H1 (cell line): Measurements from ENCODE around the gene IL17D. TPM values are rescaled to one million over a fixed set of nuclear protein-coding genes. Genes with fewer than 3 reads are reported as not detected.

ENCODE experiments used
- CTCF ChIA-PET: fragments of 300-600 bp; sonication (Branson Sonifier 250); formaldehyde crosslinking; loops from one replicate; lab custom pipeline; 2021; ENCODE audit not compliant: partially characterized antibody; lab: Charles Lee
- POLR2A ChIA-PET: fragments of 300-600 bp; sonication (Branson Sonifier 250); formaldehyde crosslinking; loops from one replicate; lab custom pipeline; 2021; ENCODE audit warnings: inconsistent platforms; ENCODE audit not compliant: partially characterized antibody; lab: Charles Lee
- DNase-seq, 2 experiments: peaks; one replicate each; pipeline versions ENCODE4 v3.0.0 to v3.0.0-alpha.2; 2010 to 2022; ENCODE audit warnings: low spot score in 2 of 2, low read depth in 1 of 2, mixed read lengths in 1 of 2
- FAIRE-seq: peaks from 2 replicates; lab custom pipeline; 2011; peaks lifted over from hg19 to GRCh38; lab: Jason Lieb, UNC
- H2AFZ ChIP-seq: 2 replicates; pipeline ENCODE4 v1.8.1; 2012; ENCODE audit warnings: low read length, inconsistent platforms
- H2AK5ac ChIP-seq: 2 replicates; pipeline ENCODE4 v1.6.1; 2013; ENCODE audit warnings: low read depth, low read length
- H2BK120ac ChIP-seq: replicated peaks from 2 replicates; pipeline ENCODE3; 2013; ENCODE audit warnings: low read depth, low read length, inconsistent platforms
- H2BK12ac ChIP-seq: 2 replicates; pipeline ENCODE4 v1.6.1; 2013; ENCODE audit warnings: low read depth, low read length
- H2BK15ac ChIP-seq: 2 replicates; pipeline ENCODE4 v1.6.1; 2013; ENCODE audit warnings: low read length
- H2BK20ac ChIP-seq: 2 replicates; pipeline ENCODE4 v1.6.1; 2013; ENCODE audit warnings: low read length
- H2BK5ac ChIP-seq: 2 replicates; pipeline ENCODE4 v1.6.1; 2013; ENCODE audit warnings: low read depth, low read length
- H3K14ac ChIP-seq: 2 replicates; pipeline ENCODE4 v1.6.1; 2013; ENCODE audit warnings: inconsistent platforms; ENCODE audit not compliant: insufficient read length
- H3K18ac ChIP-seq: 2 replicates; pipeline ENCODE4 v1.6.1; 2013; ENCODE audit warnings: low read length; ENCODE audit errors: extremely low read depth
- H3K23ac ChIP-seq: 2 replicates; pipeline ENCODE4 v1.6.1; 2013; ENCODE audit warnings: inconsistent platforms; ENCODE audit not compliant: insufficient read length
- H3K23me2 ChIP-seq: 2 replicates; pipeline ENCODE4 v1.6.1; 2013; ENCODE audit warnings: low read depth, low read length
- H3K27ac ChIP-seq: 2 replicates; pipeline ENCODE4 v1.6.1; 2011; ENCODE audit warnings: low read depth, low read length, inconsistent platforms
- H3K27me3 ChIP-seq, 4 experiments: replicated peaks in 1 of 4; 1 replicate in 1 of 4; 2 replicates in 3 of 4; pipeline versions ENCODE4 v1.6.1 to v1.8.1; 2011 to 2013; ENCODE audit warnings: low read length in 3 of 4, mild to moderate bottlenecking in 3 of 4, inconsistent platforms in 2 of 4, mixed read lengths in 2 of 4, moderate library complexity in 1 of 4; ENCODE audit not compliant: control insufficient read depth in 3 of 4, insufficient read depth in 3 of 4; ENCODE audit errors: extremely low read depth in 1 of 4
- H3K36me3 ChIP-seq, 4 experiments: 2 replicates each; pipeline versions ENCODE4 v1.6.1 to v1.8.1; 2011 to 2013; ENCODE audit warnings: mild to moderate bottlenecking in 4 of 4, low read length in 3 of 4, moderate library complexity in 2 of 4, control low read depth in 1 of 4, inconsistent platforms in 1 of 4; ENCODE audit not compliant: insufficient read depth in 4 of 4, control insufficient read depth in 2 of 4
- H3K4ac ChIP-seq: replicated peaks from 2 replicates; pipeline ENCODE3; 2013; ENCODE audit warnings: low read length, low read depth, mixed read lengths, inconsistent platforms; ENCODE audit not compliant: insufficient read length
- H3K4me1 ChIP-seq, 4 experiments: replicated peaks in 1 of 4; 1 replicate in 1 of 4; 2 replicates in 3 of 4; pipeline versions ENCODE4 v1.6.1 to v1.8.1; 2011 to 2013; ENCODE audit warnings: low read length in 3 of 4, inconsistent platforms in 2 of 4, mixed read lengths in 1 of 4; ENCODE audit not compliant: insufficient read depth in 4 of 4, control insufficient read depth in 3 of 4
- H3K4me2 ChIP-seq, 2 experiments: 2 replicates each; pipeline versions ENCODE4 v1.6.1 to v1.8.1; 2011 to 2013; ENCODE audit warnings: low read depth in 2 of 2, low read length in 2 of 2, control low read depth in 1 of 2, inconsistent platforms in 1 of 2, mild to moderate bottlenecking in 1 of 2; ENCODE audit not compliant: insufficient read depth in 1 of 2
- H3K4me3 ChIP-seq, 4 experiments: fragments of 200-600, 300-600 bp in 1 of 4; sonication (generic), shearing (Covaris generic), sonication (Bioruptor Twin) in 1 of 4; 2 replicates each; pipeline versions ENCODE4 v1.5.1 to v1.8.1; 2011 to 2016; ENCODE audit warnings: low read length in 4 of 4, low read depth in 3 of 4, control low read depth in 2 of 4, inconsistent platforms in 2 of 4, mild to moderate bottlenecking in 2 of 4, mixed read lengths in 1 of 4, moderate library complexity in 1 of 4; ENCODE audit not compliant: insufficient read depth in 2 of 4; ENCODE audit errors: extremely low read depth in 1 of 4
- H3K56ac ChIP-seq: replicated peaks from 2 replicates; pipeline ENCODE3; 2013; ENCODE audit warnings: low read depth, mild to moderate bottlenecking, mixed read lengths, low read length, inconsistent platforms; ENCODE audit not compliant: insufficient read length
- H3K79me1 ChIP-seq: 2 replicates; pipeline ENCODE4 v1.6.1; 2013; ENCODE audit warnings: low read depth, low read length, control low read depth
- H3K79me2 ChIP-seq, 2 experiments: 2 replicates each; pipeline versions ENCODE4 v1.6.1 to v1.8.1; 2012 to 2013; ENCODE audit warnings: low read length in 2 of 2, mild to moderate bottlenecking in 2 of 2, inconsistent platforms in 1 of 2; ENCODE audit not compliant: insufficient read depth in 2 of 2, control insufficient read depth in 1 of 2
- H3K9ac ChIP-seq, 4 experiments: replicated peaks in 1 of 4; 1 replicate in 1 of 4; 2 replicates in 3 of 4; pipeline versions ENCODE4 v1.6.1 to v1.8.1; 2011 to 2013; ENCODE audit warnings: low read depth in 3 of 4, low read length in 3 of 4, control low read depth in 2 of 4, mild to moderate bottlenecking in 2 of 4, moderate library complexity in 2 of 4, inconsistent platforms in 1 of 4; ENCODE audit errors: extremely low read depth in 1 of 4
- H3K9me3 ChIP-seq, 2 experiments: 2 replicates each; pipeline versions ENCODE4 v1.6.1 to v1.8.1; 2012 to 2013; ENCODE audit warnings: mild to moderate bottlenecking in 2 of 2, moderate library complexity in 2 of 2, control low read depth in 1 of 2, inconsistent platforms in 1 of 2, low read depth in 1 of 2, low read length in 1 of 2, mixed read lengths in 1 of 2; ENCODE audit not compliant: insufficient read depth in 2 of 2
- H4K20me1 ChIP-seq, 2 experiments: replicated peaks in 1 of 2; 2 replicates each; pipeline versions ENCODE3 to v1.8.1; 2011 to 2013; ENCODE audit warnings: inconsistent platforms in 2 of 2, low read length in 2 of 2, mild to moderate bottlenecking in 1 of 2; ENCODE audit not compliant: insufficient read depth in 2 of 2, control insufficient read depth in 1 of 2
- H4K5ac ChIP-seq: 2 replicates; pipeline ENCODE4 v1.6.1; 2013; ENCODE audit warnings: low read length, low read depth, mixed read lengths, inconsistent platforms; ENCODE audit not compliant: insufficient read length
- H4K8ac ChIP-seq: 2 replicates; pipeline ENCODE4 v1.8.0; 2013; ENCODE audit warnings: mild to moderate bottlenecking, moderate library complexity, low read length, inconsistent platforms; ENCODE audit not compliant: insufficient read depth; ENCODE audit errors: extremely low read depth
- H4K91ac ChIP-seq: replicated peaks from 2 replicates; pipeline ENCODE3; 2013; ENCODE audit warnings: low read length, mixed read lengths, inconsistent platforms; ENCODE audit not compliant: insufficient read length
- ASH2L ChIP-seq: fragments of 200-600, 300-600 bp; sonication (generic); IDR thresholded peaks from one replicate; pipeline ENCODE4 v1.7.1; 2017; ENCODE audit warnings: low read length
- BCL11A ChIP-seq, 2 experiments: IDR thresholded peaks; one replicate each; pipeline ENCODE4 v1.6.1; 2011; ENCODE audit warnings: low read depth in 2 of 2, low read length in 2 of 2, mild to moderate bottlenecking in 2 of 2
- TCF12 ChIP-seq: IDR thresholded peaks from 2 replicates; pipeline ENCODE4 v1.6.1; 2011; ENCODE audit warnings: low read depth, mild to moderate bottlenecking, low read length
- WGBS, 2 experiments: shearing (Covaris generic) in 1 of 2; methylation state at CpG; one replicate each; pipeline versions ENCODE4 v1.1.6 to v1.1.7; 2013 to 2015; ENCODE audit warnings: low lambda C conversion rate in 2 of 2, mixed read lengths in 2 of 2, inconsistent platforms in 1 of 2, low coverage in 1 of 2, missing lambda C conversion rate in 1 of 2; ENCODE audit not compliant: insufficient replicate concordance in 2 of 2, insufficient coverage in 1 of 2, insufficient read length in 1 of 2; ENCODE audit errors: extremely low coverage in 1 of 2, missing lambda C conversion rate in 1 of 2; 5-methylcytosine and 5-hydroxymethylcytosine counted together
- polyA plus RNA-seq, 7 experiments: library from polyadenylated mRNA; depleted of rRNA in 3 of 7; stranded (reverse) in 5 of 7; unstranded in 2 of 7; fragments of >200 nt in 5 of 7; fragments of 200-250 nt in 2 of 7; gene quantifications; 1 replicate in 5 of 7; 2 replicates in 1 of 7; 4 replicates in 1 of 7; pipeline versions ENCODE4 v1.2.1 to v1.2.3, GENCODE V29; 2011 to 2013; ENCODE audit warnings: missing spikeins in 2 of 7, mixed read lengths in 2 of 7
- total RNA-seq: library from RNA; stranded (reverse); fragmentation: NEBNext Ultra II Directional; extraction: Animal tissue kit (Norgen Biotek cat#: 25700); gene quantifications from 2 replicates; pipeline ENCODE4 v1.2.1, GENCODE V29; 2021

IL17D gene
- total and polyA plus RNA-seq, 2 of the 8 experiments (the other 6 are each of a cell fraction or from before 2014, with no cell fraction given): 0.56 to 0.59 TPM

DNA sequence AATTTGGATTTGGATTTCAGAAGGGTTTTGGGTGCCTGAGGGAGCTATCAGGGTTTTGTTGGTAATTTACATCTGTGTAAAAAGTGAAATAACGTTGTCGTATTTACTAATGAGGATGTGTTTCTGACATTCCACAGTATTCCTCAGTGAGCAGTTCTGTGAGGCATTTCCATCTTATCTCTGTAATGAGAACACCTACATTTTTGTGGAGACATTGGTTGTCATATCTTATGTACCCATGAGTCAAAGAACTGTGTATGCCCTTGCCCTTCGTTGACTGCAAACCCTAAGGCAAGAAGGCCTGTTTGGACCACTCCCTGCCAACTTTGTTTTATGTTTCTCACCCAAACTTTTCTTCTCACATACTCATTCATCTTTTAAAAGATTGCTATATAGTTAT lies 14.2 kb upstream of the IL17D start:
- Histone ChIP-seq H2BK15ac (no peak overlapping the region), H4K8ac (no peak overlapping the region), H2AFZ (no peak overlapping the region), H3K23ac (no peak overlapping the region), H3K36me3 (no peaks in the 10 kb centered on the region), H3K4ac (no peak overlapping the region), H3K79me1 (no peaks in the 10 kb centered on the region), H3K4me1 (peaks cover 0 to 9% (median 4%) of the 10 kb centered on the region in 4 experiments; a peak in 5 of 7 replicates), H3K9ac (no peak overlapping the region), H4K91ac (no peak overlapping the region), H3K4me3 (no peak overlapping the region), H3K4me2 (no peak overlapping the region), H2BK12ac (no peak overlapping the region), H3K79me2 (no peaks in the 10 kb centered on the region), H4K20me1 (no peaks in the 10 kb centered on the region), H3K18ac (no peak overlapping the region), H2AK5ac (no peak overlapping the region), H3K14ac (no peak overlapping the region), H3K9me3 (no peaks in the 10 kb centered on the region), H2BK20ac (no peak overlapping the region), H3K23me2 (no peaks in the 10 kb centered on the region), H3K27me3 (no peaks in the 10 kb centered on the region), H3K56ac (no peak overlapping the region), H2BK120ac (no peak overlapping the region), H4K5ac (no peak overlapping the region), H2BK5ac (no peak overlapping the region), H3K27ac (no peak overlapping the region)
- WGBS, 2 experiments: 90% methylated on average over 3 of the region's 3 CpGs; no CpG with 5 or more reads in 1 of the 2 experiments
- DNase-seq (no peak), FAIRE-seq (no peak)
- TF ChIP-seq BCL11A (IDR thresholded peaks at IDR 0.05; ENCODE audit: low read depth in 2 of 2, low read length in 2 of 2) (no peak), ASH2L (no peak), TCF12 (no peak)
- ChIA-PET CTCF (interaction anchor here (0.6 to 0.8 kb wide), 2 partner anchors 14 to 16 kb away, joined by 3 read pairs; partner anchors contain the start of gene IL17D), POLR2A (interaction anchor here (0.6 kb wide), 1 partner anchor 196 kb away, joined by 3 read pairs; no protein-coding TSS in a partner anchor)
